GM18870 (cell line): ENCODE measurements around the gene KDM4C.

ENCODE experiments used
- ATAC-seq: cut with Tn5 transposase; IDR thresholded peaks from one replicate; pipeline ENCODE4 v1.9.1; 2021; ENCODE audit warnings: moderate library complexity; ENCODE audit not compliant: unreplicated experiment

Gene KDM4C

GRCh38 chr9:7121664-7122063 lies 363.9 kb downstream of the KDM4C start:
- no peak for ATAC-seq

GRCh38 chr9:7123743-7124142 lies 366.0 kb downstream of the KDM4C start:
- no peak for ATAC-seq

GRCh38 chr9:7125231-7125630 lies 367.5 kb downstream of the KDM4C start:
- ATAC-seq: no peak

GRCh38 chr9:7129391-7129790 lies 371.6 kb downstream of the KDM4C start:
- no peak for ATAC-seq

- no peak for ATAC-seq
Observed at GRCh38 chr9:7130266-7130820, 372.6 kb downstream of the KDM4C start.

- ATAC-seq: no peak
Observed at GRCh38 chr9:7132605-7133004, 374.8 kb downstream of the KDM4C start.

GRCh38 chr9:7135735-7136134 lies 378.0 kb downstream of the KDM4C start:
- ATAC-seq: no peak

- ATAC-seq: no peak
Observed at GRCh38 chr9:7137040-7137439, 379.3 kb downstream of the KDM4C start.

- ATAC-seq: no peak
Observed at GRCh38 chr9:7137571-7137970, 379.8 kb downstream of the KDM4C start.

DNA sequence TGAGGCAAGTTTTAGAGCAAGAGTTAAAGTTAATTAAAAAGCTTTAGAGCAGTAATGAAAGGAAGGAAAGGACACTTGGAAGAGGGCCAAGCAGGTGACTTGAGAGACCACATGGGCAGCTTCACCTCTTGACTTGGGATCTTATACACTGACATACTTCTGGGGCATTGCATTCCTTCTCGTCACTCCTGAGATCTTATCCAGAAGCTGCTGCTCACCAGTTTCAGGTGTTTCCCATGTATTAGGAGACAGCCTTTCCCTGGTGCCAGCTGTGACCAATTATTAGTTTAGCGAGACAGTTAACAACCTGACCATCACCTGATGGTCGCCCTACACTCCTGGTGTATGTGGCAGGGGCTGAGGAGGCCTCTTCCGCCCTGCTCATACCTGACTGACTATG lies 382.1 kb downstream of the KDM4C start:
- ATAC-seq: no peak

DNA sequence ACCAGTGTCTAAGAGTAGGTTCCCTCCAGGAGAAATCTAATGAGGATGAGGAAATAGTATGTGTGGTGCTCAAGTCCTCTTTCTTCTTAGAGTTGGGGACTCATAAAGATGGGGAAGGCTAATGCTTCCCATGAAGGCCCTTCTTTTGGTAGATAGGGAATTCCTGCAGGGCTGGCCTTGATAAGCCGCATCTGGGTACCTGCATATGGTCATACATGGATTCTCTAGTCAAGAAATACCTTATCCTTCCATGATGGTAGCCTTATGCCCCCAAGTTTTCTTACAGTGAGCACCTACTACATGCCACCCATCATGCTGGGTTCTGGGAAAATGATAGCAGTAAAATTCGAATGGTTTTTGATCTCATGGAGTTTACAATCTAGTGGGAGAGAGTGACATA lies 382.6 kb downstream of the KDM4C start:
- ATAC-seq: no peak

DNA sequence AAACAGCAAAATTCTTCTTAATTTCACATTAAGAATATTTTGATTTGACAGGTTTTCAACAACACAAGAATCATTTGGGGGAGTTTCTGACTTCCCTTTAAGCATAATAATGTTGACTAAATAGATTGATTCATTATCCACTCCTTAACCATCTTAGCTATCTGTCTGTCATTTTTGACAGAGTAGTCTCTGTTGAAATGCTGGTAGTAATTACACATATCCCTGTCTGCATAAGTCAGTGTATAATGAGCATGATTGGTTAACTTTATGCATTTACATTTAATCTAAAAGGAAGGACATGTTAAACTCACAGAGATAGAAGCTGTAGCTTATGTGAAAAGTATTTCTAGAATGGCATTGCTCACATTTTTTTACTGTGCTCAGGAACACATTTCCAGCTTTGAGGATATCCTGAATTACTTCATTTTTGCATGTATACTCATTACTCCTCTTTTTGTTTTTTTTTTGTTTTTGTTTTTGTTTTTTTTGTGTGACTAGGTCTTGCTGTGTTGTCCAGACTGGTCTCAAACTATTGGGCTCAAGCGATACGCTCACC lies 385.9 kb downstream of the KDM4C start:
- no peak for ATAC-seq

GRCh38 chr9:7144265-7145046 lies 386.7 kb downstream of the KDM4C start:
- ATAC-seq: no peak

GRCh38 chr9:7145361-7146069 lies 387.7 kb downstream of the KDM4C start:
- ATAC-seq: no peak

DNA sequence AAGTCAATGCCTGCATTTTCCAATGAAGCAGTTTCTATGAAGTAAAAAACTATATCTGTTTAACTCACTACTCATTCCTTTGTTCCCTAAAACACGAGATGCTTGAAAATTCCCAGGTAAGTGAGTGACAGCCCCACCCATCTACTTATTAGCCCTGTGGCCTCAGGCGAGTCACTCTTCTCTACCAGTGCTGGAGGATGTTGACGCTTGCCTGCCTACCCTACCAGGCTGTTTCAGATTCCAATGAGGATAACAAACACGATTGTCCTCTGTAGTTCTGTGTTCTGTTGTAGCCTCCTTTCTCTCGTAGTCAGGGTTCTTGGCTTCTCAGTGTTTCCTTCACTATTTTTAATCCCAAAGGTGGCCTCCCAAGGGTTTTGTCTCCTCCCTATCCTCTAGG lies 388.8 kb downstream of the KDM4C start:
- no peak for ATAC-seq

- no peak for ATAC-seq
Observed at GRCh38 chr9:7147121-7148090, 389.6 kb downstream of the KDM4C start.

DNA sequence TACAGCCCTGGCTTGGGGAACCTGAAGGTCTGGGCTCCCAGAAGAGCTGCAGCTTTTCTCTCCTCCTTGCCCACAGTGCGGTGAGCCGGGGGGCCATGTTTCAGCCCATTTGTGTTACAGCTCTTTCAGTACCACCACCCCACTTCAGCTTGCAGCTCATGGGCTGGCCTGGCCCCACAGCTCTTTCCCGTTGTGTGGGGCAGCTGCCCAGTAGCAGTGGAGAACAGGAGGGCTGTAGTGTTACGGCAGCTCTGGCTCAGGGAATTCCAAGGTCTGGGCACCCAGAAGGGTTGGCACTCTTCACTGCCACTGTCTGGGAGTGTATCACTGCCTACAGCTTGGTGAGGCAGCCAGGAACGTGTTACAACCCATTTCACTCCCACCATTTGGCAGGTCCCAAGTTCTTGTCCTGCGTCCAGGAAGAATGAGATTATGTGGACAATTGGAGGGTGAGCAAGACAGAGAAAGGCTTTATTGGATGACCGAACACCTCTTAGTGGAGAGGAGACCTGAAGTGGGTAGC lies 390.5 kb downstream of the KDM4C start:
- no peak for ATAC-seq

DNA sequence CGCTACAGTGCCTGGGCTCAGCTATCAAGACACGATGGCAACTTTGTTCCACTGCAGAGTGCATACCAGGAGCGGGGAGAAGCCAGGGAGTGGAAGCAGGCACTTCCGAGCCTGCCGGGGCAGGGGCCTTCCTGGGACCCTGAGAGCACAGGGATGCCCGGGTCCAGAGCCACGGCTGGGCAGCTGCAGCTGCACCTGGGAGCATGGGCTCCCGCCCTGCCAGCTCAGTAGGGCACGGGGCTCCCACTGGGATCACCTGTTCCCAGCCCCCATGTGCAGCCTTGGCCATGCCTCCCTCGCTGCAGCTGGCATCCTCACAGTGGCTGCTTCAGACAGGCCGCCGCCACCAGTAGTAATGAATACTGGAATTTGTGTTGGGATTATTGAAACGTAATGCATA lies 391.5 kb downstream of the KDM4C start:
- ATAC-seq: no peak

GRCh38 chr9:7150153-7150890 lies 392.5 kb downstream of the KDM4C start:
- peak; percentile 68 for ATAC-seq

- ATAC-seq: no peak
Observed at GRCh38 chr9:7153134-7153533, 395.4 kb downstream of the KDM4C start.
